GM12864 (cell line): ENCODE results near the gene UCP3.

Experiments
- DNase-seq: peaks from one replicate; pipeline ENCODE4 v3.0.0-alpha.2; 2011; ENCODE audit warnings: low read depth
- H3K4me3 ChIP-seq: 2 replicates; pipeline ENCODE4 v1.5.1; 2011; ENCODE audit warnings: mild to moderate bottlenecking, low read depth, low read length, control low read depth
- TF ChIP-seq, protein P1 (sequence below): IDR thresholded peaks from 2 replicates; pipeline ENCODE4 v1.5.1; 2011; ENCODE audit warnings: low read depth, mild to moderate bottlenecking, moderate library complexity, low read length, control low read depth, inconsistent platforms; ENCODE audit errors: missing control alignments

UCP3 gene

DNA sequence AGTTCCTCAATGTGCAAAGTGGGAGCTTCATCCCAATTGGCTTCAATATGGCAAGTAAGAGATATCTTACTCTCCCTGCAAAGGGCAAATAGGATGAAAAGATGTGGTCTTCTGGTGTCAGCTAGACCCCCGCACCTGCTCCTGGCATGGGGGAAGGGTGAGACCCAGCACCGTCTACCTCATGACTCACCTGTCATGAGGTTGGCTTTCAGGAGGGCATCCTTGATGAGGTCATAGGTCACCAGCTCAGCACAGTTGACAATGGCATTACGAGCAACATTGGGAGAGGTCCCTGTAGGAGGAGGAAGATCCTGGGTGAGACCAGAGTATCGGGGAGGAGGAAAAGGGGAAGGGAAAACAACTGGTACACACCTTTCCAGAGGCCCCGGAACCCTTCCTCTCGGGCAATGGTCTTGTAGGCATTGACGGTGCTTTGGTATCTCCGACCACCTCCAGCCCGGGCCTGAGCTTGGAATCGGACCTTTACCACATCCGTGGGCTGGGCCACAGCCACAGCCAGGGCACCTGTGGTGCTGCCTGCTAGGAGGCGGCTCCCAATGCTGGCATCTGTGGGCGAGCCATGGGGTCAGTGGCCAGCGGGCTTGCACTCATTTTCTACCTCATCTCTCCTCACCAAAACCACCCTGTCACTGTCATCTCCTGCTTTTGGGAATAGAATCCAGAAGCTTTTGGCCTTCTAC, 32.3 kb downstream of the UCP3 start:
- H3K4me3 ChIP-seq, result no peak overlapping the region
- TF ChIP-seq, protein P1, sequence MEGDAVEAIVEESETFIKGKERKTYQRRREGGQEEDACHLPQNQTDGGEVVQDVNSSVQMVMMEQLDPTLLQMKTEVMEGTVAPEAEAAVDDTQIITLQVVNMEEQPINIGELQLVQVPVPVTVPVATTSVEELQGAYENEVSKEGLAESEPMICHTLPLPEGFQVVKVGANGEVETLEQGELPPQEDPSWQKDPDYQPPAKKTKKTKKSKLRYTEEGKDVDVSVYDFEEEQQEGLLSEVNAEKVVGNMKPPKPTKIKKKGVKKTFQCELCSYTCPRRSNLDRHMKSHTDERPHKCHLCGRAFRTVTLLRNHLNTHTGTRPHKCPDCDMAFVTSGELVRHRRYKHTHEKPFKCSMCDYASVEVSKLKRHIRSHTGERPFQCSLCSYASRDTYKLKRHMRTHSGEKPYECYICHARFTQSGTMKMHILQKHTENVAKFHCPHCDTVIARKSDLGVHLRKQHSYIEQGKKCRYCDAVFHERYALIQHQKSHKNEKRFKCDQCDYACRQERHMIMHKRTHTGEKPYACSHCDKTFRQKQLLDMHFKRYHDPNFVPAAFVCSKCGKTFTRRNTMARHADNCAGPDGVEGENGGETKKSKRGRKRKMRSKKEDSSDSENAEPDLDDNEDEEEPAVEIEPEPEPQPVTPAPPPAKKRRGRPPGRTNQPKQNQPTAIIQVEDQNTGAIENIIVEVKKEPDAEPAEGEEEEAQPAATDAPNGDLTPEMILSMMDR, result no peak
- no peak for DNase-seq

GRCh38 chr11:73975479-73975757, 33.5 kb downstream of the UCP3 start:
- no peak overlapping the region for H3K4me3 ChIP-seq
- DNase-seq, result no peak
- TF ChIP-seq, protein P1, result no peak

DNA sequence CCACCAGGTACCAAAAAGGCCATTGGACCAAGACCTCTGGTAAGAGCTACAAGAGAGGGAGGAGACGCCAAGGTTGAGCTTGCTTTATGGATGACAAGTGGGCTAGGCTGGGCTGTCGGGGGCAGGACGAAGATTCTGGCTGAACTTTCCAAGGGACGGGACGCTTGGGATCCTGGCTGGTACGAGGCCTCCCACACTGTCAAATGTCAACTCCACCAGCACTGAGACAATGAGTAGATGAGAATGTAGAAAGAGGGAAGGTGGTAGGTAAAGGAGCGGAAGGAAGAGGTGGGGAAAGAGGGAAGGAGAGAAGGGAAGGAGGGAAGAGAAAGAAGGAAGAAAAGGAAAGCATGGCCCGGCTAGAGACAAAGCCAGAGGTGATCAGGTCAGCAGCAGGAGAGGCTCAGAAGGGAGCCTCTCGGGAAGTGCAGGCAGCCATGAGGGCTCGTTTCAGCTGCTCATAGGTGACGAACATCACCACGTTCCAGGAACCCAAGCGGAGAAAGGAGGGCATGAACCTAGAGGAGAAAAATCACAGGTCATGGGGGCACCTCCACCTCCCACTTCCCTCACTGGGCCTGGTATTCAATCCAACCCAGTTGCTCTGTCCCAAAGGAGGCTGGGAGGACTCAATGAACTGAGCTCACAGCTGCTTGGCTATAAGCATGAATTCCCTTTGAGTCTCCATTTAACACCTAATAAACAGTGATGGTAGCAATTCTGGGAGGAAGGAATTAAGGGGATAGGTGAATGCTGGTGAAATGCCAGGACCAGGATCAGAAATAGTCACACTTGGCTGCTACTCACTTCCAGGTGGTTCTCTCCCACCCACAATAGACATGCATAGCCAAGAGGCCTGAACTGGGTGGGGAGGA, 34.0 kb downstream of the UCP3 start:
- TF ChIP-seq, protein P1, result no peak
- H3K4me3 ChIP-seq, result no peak overlapping the region
- DNase-seq, result no peak

GRCh38 chr11:73972620-73973449, 36.0 kb downstream of the UCP3 start:
- no peak overlapping the region for H3K4me3 ChIP-seq
- DNase-seq, result no peak
- TF ChIP-seq, protein P1, result no peak

DNA sequence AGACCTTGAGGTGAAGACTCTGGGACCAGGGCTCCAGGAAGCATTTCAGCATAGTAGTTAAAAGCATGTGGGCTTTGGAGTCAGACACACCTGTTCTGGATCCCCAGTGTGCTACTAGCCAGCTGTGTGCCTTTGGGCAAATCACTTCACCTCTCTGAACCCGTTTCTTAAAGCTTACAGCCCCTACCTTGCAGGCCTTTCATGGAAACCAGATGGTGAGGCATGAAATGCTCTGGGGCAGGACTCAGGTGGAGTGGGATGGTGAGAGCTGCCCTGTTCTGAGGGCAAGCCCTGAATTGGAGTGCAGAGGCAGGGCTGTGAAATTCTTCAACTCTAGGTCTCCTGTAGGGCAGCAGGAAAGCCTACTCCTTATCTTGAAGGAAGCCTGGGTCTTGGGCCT, 36.7 kb downstream of the UCP3 start:
- no peak overlapping the region for H3K4me3 ChIP-seq
- TF ChIP-seq, protein P1, result no peak
- no peak for DNase-seq

- no peak for DNase-seq
- TF ChIP-seq, protein P1, result no peak
- no peak overlapping the region for H3K4me3 ChIP-seq
Measured at GRCh38 chr11:73971175-73971719, 37.6 kb downstream of the UCP3 start.
